SK-N-SH treated with all-trans-retinoic acid at 6 μM for 48 hours (cell line): ENCODE measurements around the gene AGPAT3.
A peak's percentile ranks its signal among the peaks of the same experiment; 100 is the strongest.

Experiments
- ATAC-seq: fragments of 200-7000 bp; cut with Tn5 transposase; 3 replicates; pipeline ENCODE4 v1.9.1; 2020; ENCODE audit warnings: mild to moderate bottlenecking, moderate library complexity
- ARNTL ChIP-seq: fragments of 450-650 bp; formaldehyde crosslinking; IDR thresholded peaks from 2 replicates; pipeline ENCODE4 v1.5.0; 2020; ENCODE audit warnings: low read depth, mild to moderate bottlenecking, moderate library complexity, borderline replicate concordance
- BACH2 ChIP-seq: fragments of 250-450 bp; sonication (Bioruptor Pico); IDR thresholded peaks from 2 replicates; pipeline ENCODE4 v1.9.0; 2021; ENCODE audit warnings: mild to moderate bottlenecking, borderline replicate concordance
- ESRRG ChIP-seq: fragments of 250-450 bp; sonication (Bioruptor Pico); IDR thresholded peaks from 2 replicates; pipeline ENCODE4 v1.6.1; 2021; ENCODE audit warnings: mild to moderate bottlenecking
- ISL1 ChIP-seq: fragments of 250-450 bp; sonication (Bioruptor Pico); IDR thresholded peaks from 2 replicates; pipeline ENCODE4 v2.1.2; 2022; ENCODE audit warnings: mild to moderate bottlenecking, moderate library complexity
- OSR1 ChIP-seq: fragments of 250-450 bp; sonication (Bioruptor Pico); IDR thresholded peaks from 2 replicates; pipeline ENCODE4 v1.8.0; 2022; ENCODE audit warnings: moderate library complexity, mild to moderate bottlenecking, inconsistent platforms
- RARB ChIP-seq: fragments of 250-450 bp; sonication (Bioruptor Pico); IDR thresholded peaks from 2 replicates; pipeline ENCODE4 v1.8.0; 2021; ENCODE audit warnings: mild to moderate bottlenecking, moderate library complexity
- SNAI2 ChIP-seq: fragments of 250-450 bp; sonication (Bioruptor Pico); IDR thresholded peaks from 2 replicates; pipeline ENCODE4 v1.5.0; 2020; ENCODE audit warnings: mild to moderate bottlenecking, moderate library complexity
- TCF4 ChIP-seq: fragments of 250-450 bp; sonication (Bioruptor Pico); IDR thresholded peaks from 2 replicates; pipeline ENCODE4 v1.8.0; 2021; ENCODE audit warnings: mild to moderate bottlenecking, moderate library complexity, borderline replicate concordance
- TOX ChIP-seq: fragments of 250-450 bp; sonication (Bioruptor Pico); IDR thresholded peaks from 2 replicates; pipeline ENCODE4 v1.8.0; 2021; ENCODE audit warnings: mild to moderate bottlenecking, moderate library complexity, borderline replicate concordance
- ZC3H10 ChIP-seq: fragments of 250-450 bp; sonication (Bioruptor Pico); IDR thresholded peaks from 2 replicates; pipeline ENCODE4 v1.5.1; 2021; ENCODE audit warnings: mild to moderate bottlenecking, moderate library complexity
- ZFP3 ChIP-seq: fragments of 250-450 bp; sonication (Bioruptor Pico); IDR thresholded peaks from 2 replicates; pipeline ENCODE4 v1.5.0; 2020; ENCODE audit warnings: mild to moderate bottlenecking, moderate library complexity
- ZFP30 ChIP-seq: fragments of 450-650 bp; formaldehyde crosslinking; IDR thresholded peaks from 2 replicates; pipeline ENCODE4 v1.5.0; 2022; ENCODE audit warnings: mild to moderate bottlenecking, moderate library complexity
- ZNF565 ChIP-seq: fragments of 450-650 bp; formaldehyde crosslinking; conservative IDR thresholded peaks from 2 replicates; pipeline ENCODE4 v1.5.0; 2020; ENCODE audit warnings: low read depth, mild to moderate bottlenecking, moderate library complexity
- ZNF70 ChIP-seq: fragments of 450-650 bp; formaldehyde crosslinking; IDR thresholded peaks from 2 replicates; pipeline ENCODE4 v1.5.0; 2020; ENCODE audit warnings: mild to moderate bottlenecking, moderate library complexity
- TF ChIP-seq, protein P1 (sequence below): fragments of 250-450 bp; sonication (Bioruptor Pico); IDR thresholded peaks from 2 replicates; pipeline ENCODE4 v1.5.1; 2021; ENCODE audit warnings: mild to moderate bottlenecking, moderate library complexity
- TF ChIP-seq, protein P2 (sequence below): fragments of 250-450 bp; sonication (Bioruptor Pico); IDR thresholded peaks from 2 replicates; pipeline ENCODE4 v1.8.0; 2021; ENCODE audit warnings: low read depth, mild to moderate bottlenecking, moderate library complexity, borderline replicate concordance
- TF ChIP-seq, protein P3 (sequence below): fragments of 250-450 bp; sonication (Bioruptor Pico); IDR thresholded peaks from 2 replicates; pipeline ENCODE4 v1.5.0; 2020; ENCODE audit warnings: mild to moderate bottlenecking, moderate library complexity
- TF ChIP-seq, protein P4 (sequence below): fragments of 250-450 bp; sonication (Bioruptor Pico); IDR thresholded peaks from 2 replicates; pipeline ENCODE4 v1.8.0; 2020; ENCODE audit warnings: mild to moderate bottlenecking, moderate library complexity, borderline replicate concordance
- TF ChIP-seq, protein P5 (sequence below): fragments of 250-450 bp; sonication (Bioruptor Pico); IDR thresholded peaks from 2 replicates; pipeline ENCODE4 v1.5.1; 2020; ENCODE audit warnings: low read depth, mild to moderate bottlenecking, moderate library complexity

AGPAT3 gene

DNA sequence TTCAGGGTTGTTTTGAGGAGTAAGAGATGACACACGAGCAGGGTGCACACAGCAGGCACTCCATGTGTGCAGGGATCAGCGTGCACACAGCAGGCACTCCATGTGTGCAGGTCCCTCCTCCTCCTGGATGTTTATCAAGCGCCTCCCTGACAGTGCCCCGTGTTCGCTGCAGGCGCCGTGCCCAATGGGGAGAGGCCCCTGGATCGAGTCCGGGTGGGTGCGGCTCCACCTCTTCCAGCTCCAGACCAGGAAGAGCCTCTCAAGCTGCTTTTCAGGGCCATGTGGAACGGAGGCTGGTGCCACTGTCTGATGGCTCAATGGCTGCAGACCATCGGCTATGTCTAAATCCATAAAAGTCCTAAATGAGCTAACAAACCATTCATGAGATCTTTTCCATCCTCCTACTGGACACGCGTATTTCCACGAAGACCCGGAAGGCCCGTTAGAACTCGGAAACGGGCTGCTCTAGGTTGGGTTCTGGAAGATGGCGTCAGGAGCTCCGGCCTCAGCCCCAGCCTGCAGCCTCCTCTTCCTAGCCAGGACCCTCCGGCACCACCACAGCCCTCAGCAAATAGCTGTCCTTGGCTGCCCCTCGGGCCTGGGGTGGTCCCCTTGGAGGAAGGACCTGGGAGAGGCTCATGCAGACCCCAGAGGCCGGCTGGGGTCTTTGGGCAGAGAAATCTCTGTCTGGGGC lies 39.6 kb upstream of the AGPAT3 start:
- no peak for ATAC-seq
- TF ChIP-seq TOX (CRISPR knock-in tag) (no peak), ZFP30 (no peak), OSR1 (CRISPR knock-in tag) (no peak), ESRRG (CRISPR knock-in tag) (no peak), ZFP3 (CRISPR knock-in tag) (no peak), ZNF70 (CRISPR knock-in tag) (no peak), RARB (no peak), ISL1 (no peak), ARNTL (CRISPR knock-in tag) (no peak), TCF4 (no peak), ZC3H10 (CRISPR knock-in tag) (no peak), SNAI2 (CRISPR knock-in tag) (no peak)
- TF ChIP-seq, protein P1, sequence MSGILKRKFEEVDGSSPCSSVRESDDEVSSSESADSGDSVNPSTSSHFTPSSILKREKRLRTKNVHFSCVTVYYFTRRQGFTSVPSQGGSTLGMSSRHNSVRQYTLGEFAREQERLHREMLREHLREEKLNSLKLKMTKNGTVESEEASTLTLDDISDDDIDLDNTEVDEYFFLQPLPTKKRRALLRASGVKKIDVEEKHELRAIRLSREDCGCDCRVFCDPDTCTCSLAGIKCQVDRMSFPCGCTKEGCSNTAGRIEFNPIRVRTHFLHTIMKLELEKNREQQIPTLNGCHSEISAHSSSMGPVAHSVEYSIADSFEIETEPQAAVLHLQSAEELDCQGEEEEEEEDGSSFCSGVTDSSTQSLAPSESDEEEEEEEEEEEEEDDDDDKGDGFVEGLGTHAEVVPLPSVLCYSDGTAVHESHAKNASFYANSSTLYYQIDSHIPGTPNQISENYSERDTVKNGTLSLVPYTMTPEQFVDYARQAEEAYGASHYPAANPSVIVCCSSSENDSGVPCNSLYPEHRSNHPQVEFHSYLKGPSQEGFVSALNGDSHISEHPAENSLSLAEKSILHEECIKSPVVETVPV (CRISPR knock-in tag) = no peak
- TF ChIP-seq, protein P2, sequence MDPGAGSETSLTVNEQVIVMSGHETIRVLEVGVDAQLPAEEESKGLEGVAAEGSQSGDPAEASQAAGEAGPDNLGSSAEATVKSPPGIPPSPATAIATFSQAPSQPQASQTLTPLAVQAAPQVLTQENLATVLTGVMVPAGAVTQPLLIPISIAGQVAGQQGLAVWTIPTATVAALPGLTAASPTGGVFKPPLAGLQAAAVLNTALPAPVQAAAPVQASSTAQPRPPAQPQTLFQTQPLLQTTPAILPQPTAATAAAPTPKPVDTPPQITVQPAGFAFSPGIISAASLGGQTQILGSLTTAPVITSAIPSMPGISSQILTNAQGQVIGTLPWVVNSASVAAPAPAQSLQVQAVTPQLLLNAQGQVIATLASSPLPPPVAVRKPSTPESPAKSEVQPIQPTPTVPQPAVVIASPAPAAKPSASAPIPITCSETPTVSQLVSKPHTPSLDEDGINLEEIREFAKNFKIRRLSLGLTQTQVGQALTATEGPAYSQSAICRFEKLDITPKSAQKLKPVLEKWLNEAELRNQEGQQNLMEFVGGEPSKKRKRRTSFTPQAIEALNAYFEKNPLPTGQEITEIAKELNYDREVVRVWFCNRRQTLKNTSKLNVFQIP (CRISPR knock-in tag) = no peak

DNA sequence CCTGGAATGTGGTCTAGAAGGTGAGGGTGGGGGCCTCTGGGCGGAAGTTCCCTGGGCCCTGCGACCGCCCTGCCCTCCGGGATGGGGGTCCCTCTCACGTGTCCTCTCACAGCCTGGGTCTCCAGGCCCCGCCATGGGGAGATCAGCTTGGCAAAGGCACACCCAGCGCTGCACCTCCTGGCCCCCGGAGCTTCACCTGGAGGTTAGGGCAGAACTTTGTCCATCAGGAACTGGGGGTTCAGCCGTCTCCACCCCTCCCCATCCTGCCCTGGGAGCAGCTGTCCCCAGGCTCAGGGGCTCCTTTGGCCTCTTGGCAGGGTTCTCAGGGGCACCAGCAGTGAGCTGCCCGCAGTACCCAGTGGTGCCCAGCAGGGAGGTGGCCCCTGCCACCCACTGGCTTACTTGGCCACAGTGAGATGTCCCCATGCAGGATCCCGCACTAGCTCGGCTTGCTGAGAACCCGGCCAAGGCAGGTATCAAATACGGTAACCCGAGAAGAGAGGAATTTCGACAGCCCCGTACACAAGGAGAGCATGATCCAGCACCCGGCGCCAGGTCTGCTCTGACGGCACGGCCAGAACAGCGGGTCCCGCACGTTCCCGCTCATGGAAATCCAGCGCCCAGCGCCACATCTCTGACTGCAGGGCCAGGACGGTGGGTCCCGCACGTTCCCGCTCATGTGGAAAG lies 38.9 kb upstream of the AGPAT3 start:
- no peak for TF ChIP-seq ARNTL (CRISPR knock-in tag)
- no peak for TF ChIP-seq ESRRG (CRISPR knock-in tag)
- TF ChIP-seq, protein P1 (CRISPR knock-in tag) = no peak
- no peak for TF ChIP-seq ZNF565 (CRISPR knock-in tag)
- no peak for TF ChIP-seq TOX (CRISPR knock-in tag)
- TF ChIP-seq ZFP30 = no peak
- TF ChIP-seq SNAI2 (CRISPR knock-in tag) = no peak
- TF ChIP-seq TCF4 = no peak
- TF ChIP-seq BACH2 (CRISPR knock-in tag) = no peak
- TF ChIP-seq ZC3H10 (CRISPR knock-in tag) = no peak
- TF ChIP-seq, protein P3, sequence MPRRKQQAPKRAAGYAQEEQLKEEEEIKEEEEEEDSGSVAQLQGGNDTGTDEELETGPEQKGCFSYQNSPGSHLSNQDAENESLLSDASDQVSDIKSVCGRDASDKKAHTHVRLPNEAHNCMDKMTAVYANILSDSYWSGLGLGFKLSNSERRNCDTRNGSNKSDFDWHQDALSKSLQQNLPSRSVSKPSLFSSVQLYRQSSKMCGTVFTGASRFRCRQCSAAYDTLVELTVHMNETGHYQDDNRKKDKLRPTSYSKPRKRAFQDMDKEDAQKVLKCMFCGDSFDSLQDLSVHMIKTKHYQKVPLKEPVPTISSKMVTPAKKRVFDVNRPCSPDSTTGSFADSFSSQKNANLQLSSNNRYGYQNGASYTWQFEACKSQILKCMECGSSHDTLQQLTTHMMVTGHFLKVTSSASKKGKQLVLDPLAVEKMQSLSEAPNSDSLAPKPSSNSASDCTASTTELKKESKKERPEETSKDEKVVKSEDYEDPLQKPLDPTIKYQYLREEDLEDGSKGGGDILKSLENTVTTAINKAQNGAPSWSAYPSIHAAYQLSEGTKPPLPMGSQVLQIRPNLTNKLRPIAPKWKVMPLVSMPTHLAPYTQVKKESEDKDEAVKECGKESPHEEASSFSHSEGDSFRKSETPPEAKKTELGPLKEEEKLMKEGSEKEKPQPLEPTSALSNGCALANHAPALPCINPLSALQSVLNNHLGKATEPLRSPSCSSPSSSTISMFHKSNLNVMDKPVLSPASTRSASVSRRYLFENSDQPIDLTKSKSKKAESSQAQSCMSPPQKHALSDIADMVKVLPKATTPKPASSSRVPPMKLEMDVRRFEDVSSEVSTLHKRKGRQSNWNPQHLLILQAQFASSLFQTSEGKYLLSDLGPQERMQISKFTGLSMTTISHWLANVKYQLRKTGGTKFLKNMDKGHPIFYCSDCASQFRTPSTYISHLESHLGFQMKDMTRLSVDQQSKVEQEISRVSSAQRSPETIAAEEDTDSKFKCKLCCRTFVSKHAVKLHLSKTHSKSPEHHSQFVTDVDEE (CRISPR knock-in tag) = no peak
- TF ChIP-seq, protein P4, sequence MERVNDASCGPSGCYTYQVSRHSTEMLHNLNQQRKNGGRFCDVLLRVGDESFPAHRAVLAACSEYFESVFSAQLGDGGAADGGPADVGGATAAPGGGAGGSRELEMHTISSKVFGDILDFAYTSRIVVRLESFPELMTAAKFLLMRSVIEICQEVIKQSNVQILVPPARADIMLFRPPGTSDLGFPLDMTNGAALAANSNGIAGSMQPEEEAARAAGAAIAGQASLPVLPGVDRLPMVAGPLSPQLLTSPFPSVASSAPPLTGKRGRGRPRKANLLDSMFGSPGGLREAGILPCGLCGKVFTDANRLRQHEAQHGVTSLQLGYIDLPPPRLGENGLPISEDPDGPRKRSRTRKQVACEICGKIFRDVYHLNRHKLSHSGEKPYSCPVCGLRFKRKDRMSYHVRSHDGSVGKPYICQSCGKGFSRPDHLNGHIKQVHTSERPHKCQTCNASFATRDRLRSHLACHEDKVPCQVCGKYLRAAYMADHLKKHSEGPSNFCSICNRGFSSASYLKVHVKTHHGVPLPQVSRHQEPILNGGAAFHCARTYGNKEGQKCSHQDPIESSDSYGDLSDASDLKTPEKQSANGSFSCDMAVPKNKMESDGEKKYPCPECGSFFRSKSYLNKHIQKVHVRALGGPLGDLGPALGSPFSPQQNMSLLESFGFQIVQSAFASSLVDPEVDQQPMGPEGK (CRISPR knock-in tag) = no peak
- ATAC-seq = peak; percentile 57

DNA sequence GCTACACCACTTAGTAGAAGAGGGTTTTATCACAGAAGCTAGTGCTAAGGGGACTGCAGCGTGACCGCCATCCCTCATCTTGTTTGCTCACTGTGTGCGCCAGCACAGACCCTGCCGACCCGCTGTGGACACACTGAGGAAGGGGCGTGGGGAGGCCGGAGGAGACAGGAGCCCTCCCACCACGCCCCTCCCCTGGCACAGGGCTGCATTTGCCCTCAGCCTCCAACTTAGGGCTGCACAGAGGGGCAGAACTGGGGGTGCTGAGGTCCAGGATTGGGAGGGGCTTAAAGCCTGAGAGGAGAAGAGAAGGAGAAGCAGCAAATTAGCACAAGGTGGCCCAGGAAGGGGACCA lies 38.4 kb upstream of the AGPAT3 start:
- peak; percentile 12 for ATAC-seq
- TF ChIP-seq, protein P4 (CRISPR knock-in tag) = no peak
- TF ChIP-seq, protein P5, sequence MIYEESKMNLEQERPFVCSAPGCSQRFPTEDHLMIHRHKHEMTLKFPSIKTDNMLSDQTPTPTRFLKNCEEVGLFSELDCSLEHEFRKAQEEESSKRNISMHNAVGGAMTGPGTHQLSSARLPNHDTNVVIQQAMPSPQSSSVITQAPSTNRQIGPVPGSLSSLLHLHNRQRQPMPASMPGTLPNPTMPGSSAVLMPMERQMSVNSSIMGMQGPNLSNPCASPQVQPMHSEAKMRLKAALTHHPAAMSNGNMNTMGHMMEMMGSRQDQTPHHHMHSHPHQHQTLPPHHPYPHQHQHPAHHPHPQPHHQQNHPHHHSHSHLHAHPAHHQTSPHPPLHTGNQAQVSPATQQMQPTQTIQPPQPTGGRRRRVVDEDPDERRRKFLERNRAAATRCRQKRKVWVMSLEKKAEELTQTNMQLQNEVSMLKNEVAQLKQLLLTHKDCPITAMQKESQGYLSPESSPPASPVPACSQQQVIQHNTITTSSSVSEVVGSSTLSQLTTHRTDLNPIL = no peak
- TF ChIP-seq ZNF565 (CRISPR knock-in tag) (no peak), ZNF70 (CRISPR knock-in tag) (no peak)
